GM18502 (cell line): Measurements from ENCODE around the gene RC3H1.

ENCODE experiments used
- ATAC-seq: cut with Tn5 transposase; IDR thresholded peaks from one replicate; pipeline ENCODE4 v1.9.1; 2021; ENCODE audit warnings: mild to moderate bottlenecking; ENCODE audit not compliant: unreplicated experiment, poor library complexity

RC3H1 gene

DNA sequence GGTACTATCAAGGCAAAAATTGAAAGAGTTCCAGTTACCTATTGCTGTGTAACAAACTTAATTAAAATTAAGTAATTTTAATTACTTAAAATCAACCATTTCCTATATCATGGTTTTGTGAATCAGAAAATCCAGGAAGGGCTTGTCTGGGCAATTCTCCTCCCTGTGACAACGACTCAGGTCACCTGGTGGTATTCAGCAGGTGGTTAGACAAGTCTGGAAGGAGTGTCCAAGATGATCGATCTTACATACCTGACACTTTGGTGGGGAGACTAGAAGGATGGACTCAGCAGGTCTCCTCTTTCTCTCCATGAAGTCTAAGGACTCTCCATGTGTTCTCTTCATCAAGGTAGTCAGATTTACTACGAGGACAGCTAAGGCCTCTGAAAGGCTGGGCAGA lies 128.0 kb downstream of the RC3H1 start:
- no peak for ATAC-seq

DNA sequence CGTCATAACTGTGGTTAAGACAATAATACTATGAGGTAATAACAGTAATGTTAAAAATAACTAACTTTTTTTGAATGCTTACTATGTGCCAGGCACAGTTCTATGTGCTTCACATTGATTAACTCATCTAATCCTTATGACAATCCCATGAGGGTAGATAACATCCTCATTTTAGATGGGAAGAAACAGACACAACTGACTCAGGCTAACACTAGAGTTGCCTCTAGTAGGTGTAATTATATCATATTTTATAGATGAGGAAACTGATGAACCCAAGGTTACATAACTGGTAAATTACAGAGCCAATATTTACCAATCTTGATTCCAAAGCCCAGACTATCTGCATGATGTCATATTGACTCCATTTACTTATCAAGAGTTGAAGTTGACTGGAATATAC lies 128.5 kb downstream of the RC3H1 start:
- ATAC-seq, result no peak

DNA sequence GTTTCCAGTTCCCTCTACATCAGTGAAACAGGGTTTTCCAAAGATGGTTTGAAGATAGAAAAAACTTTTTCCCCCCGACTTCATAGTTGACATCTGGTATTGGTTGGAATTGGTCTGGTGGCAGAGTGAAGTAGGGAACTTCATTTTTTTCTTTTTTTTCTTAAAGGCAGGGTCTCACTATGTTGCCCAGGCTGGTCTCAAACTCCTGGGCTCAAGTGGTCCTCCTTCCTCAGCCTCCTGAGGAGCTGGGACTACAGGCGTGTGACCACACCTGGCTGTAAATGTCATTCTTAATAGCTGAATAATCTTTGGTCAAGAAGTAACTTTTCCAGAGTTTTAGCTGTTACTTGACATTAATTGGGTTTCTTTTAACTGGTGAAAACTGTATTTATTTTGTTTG lies 132.3 kb downstream of the RC3H1 start:
- no peak for ATAC-seq

DNA sequence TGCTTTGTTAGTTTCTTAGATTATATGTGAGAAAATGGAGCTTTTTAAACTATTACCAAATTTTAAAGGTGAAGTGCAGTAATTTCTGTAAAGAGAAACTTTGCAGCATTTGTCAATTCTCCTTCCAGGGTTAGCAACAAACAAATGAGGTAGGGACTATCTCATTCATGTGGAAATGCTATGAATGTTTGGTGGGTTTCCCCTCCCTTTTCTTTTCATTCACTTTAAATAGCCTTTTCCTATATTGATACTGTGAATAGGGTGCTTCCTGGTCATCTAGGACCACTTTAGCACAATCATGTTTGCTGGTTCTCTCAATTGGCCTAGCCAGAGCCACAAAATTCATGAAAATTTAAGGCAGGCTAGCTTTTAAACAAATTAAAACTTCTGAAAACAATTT lies 133.4 kb downstream of the RC3H1 start:
- no peak for ATAC-seq

DNA sequence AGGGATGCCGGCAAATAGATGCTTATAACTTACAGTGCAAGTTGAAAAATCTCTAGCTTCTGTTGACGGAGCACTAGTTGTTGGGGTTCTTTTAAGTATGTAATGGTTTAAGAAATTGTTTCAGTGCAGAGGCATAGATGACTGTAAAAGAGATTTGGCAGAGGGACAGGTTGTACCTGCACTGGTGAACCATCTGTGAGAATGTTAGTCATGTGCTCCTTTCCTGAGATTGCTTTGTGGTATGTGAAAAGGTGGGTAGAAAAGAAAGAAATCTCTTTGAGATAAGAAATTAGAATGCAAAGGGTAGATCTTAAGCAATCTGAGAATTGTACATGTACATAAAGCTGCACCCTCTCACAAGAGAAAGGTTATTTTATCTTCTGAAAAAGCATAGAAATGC lies 134.5 kb downstream of the RC3H1 start:
- ATAC-seq, result no peak

DNA sequence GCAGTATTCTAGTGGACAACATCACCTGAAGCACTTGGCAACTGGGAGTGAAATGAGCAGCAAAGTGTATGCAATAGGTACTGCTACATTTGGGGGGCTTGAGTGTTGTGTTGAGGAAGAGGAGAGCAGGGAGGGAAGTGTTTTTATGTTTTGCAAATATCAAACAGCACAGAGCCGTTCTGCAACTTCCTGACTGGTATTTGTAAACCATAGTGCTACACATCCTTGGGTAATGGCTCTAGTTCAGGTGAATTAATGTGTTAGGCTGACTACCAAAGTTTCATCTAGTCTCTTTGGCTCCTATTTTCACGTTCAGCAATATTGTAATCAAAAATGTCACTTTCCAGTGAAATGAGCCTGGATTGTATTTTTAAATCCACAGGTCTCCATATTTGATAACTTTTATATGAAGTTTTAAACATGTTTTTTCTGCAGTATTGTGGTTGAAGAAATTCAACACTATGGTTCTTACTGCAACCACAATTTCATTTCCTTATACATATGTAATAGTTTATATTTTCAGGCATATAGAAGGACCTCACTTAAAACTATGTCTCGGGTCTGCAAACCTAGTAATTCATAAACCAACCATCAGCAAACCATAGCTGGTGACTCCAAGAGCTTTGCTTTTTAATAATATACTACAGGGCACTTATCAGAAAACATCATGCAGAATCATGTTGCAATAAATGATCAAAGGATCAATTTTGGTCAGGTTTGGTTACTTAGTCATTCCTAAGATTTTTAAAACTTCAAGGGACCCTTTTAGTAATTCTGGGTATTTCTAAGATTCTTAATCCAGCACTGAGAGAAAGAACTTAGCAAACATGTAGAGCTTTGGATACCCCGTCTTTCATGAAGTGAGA lies 135.2 kb downstream of the RC3H1 start:
- no peak for ATAC-seq

DNA sequence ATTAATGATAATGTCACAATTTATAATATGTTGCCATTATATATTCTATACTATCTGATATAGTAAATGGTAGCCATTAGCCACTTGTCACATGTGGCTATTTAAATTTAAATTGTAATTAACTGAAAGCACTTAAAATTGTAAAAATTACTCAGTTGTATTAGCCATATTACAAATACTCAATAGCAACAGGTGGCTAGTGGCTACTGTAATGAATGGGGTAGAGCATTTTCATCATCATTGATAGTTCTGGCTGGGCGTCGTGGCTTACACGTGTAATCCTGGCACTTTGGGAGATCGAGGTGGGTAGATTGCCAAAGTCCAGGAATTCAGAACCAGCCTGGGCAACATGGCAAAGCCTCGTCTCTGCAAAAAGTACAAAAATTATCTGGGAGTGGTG lies 137.5 kb downstream of the RC3H1 start:
- no peak for ATAC-seq
